HEK293 (cell line): Measurements from ENCODE around the gene ZC3H18.

Experiments
- BCL11B ChIP-seq: fragments of 450-650 bp; formaldehyde crosslinking; IDR thresholded peaks from 2 replicates; pipeline ENCODE4 v1.5.1; 2016; ENCODE audit warnings: low read depth, missing biosample characterization, missing genetic modification characterization
- EGR2 ChIP-seq: fragments of 450-650 bp; formaldehyde crosslinking; IDR thresholded peaks from 2 replicates; pipeline ENCODE4 v1.5.1; 2016; ENCODE audit warnings: low read depth, missing biosample characterization, missing genetic modification characterization
- ELK4 ChIP-seq: IDR thresholded peaks from 2 replicates; pipeline ENCODE4 v1.6.1; 2011; ENCODE audit warnings: mild to moderate bottlenecking, low read depth, low read length, borderline replicate concordance
- KLF1 ChIP-seq: fragments of 450-650 bp; formaldehyde crosslinking; IDR thresholded peaks from 2 replicates; pipeline ENCODE4 v1.5.1; 2016; ENCODE audit warnings: missing biosample characterization, missing genetic modification characterization
- KLF9 ChIP-seq: fragments of 450-650 bp; formaldehyde crosslinking; IDR thresholded peaks from 2 replicates; pipeline ENCODE4 v1.5.1; 2016; ENCODE audit warnings: missing biosample characterization, missing genetic modification characterization, low read depth
- PBX3 ChIP-seq: sonication (generic); formaldehyde crosslinking; IDR thresholded peaks from 2 replicates; pipeline ENCODE4 v1.8.1; 2022; ENCODE audit warnings: mild to moderate bottlenecking, moderate library complexity, missing genetic modification reagents
- SP3 ChIP-seq: fragments of 450-650 bp; formaldehyde crosslinking; IDR thresholded peaks from 2 replicates; pipeline ENCODE4 v1.5.1; 2016; ENCODE audit warnings: missing biosample characterization, missing genetic modification characterization
- SP7 ChIP-seq: fragments of 450-650 bp; formaldehyde crosslinking; IDR thresholded peaks from 2 replicates; pipeline ENCODE4 v1.5.1; 2016; ENCODE audit warnings: missing biosample characterization, missing genetic modification characterization
- ZBTB11 ChIP-seq: fragments of 450-650 bp; formaldehyde crosslinking; conservative IDR thresholded peaks from 2 replicates; pipeline ENCODE4 v1.5.1; 2016; ENCODE audit warnings: low read depth, missing biosample characterization, missing genetic modification characterization
- ZBTB17 ChIP-seq: fragments of 450-650 bp; formaldehyde crosslinking; IDR thresholded peaks from 2 replicates; pipeline ENCODE4 v1.5.1; 2016; ENCODE audit warnings: missing biosample characterization, missing genetic modification characterization
- ZBTB20 ChIP-seq: fragments of 450-650 bp; formaldehyde crosslinking; IDR thresholded peaks from 2 replicates; pipeline ENCODE4 v1.5.1; 2016; ENCODE audit warnings: missing biosample characterization, missing genetic modification characterization
- ZBTB26 ChIP-seq: fragments of 450-650 bp; formaldehyde crosslinking; optimal IDR thresholded peaks from 2 replicates; pipeline ENCODE3; 2016; ENCODE audit warnings: missing biosample characterization, mild to moderate bottlenecking, missing genetic modification characterization
- ZBTB8A ChIP-seq: fragments of 450-650 bp; formaldehyde crosslinking; IDR thresholded peaks from 2 replicates; pipeline ENCODE4 v1.5.1; 2016; ENCODE audit warnings: missing biosample characterization, missing genetic modification characterization
- ZNF202 ChIP-seq: fragments of 450-650 bp; formaldehyde crosslinking; IDR thresholded peaks from 2 replicates; pipeline ENCODE4 v1.5.1; 2016; ENCODE audit warnings: missing biosample characterization, missing genetic modification characterization, borderline replicate concordance
- ZNF248 ChIP-seq: fragments of 450-650 bp; formaldehyde crosslinking; IDR thresholded peaks from 2 replicates; pipeline ENCODE4 v1.5.1; 2017; ENCODE audit warnings: missing biosample characterization, missing genetic modification characterization
- ZNF26 ChIP-seq: fragments of 450-650 bp; formaldehyde crosslinking; IDR thresholded peaks from 2 replicates; pipeline ENCODE4 v1.5.1; 2016; ENCODE audit warnings: missing biosample characterization, missing genetic modification characterization
- ZNF600 ChIP-seq: fragments of 450-650 bp; formaldehyde crosslinking; IDR thresholded peaks from 2 replicates; pipeline ENCODE4 v1.5.1; 2016; ENCODE audit warnings: missing biosample characterization, missing genetic modification characterization
- ZNF660 ChIP-seq: fragments of 450-650 bp; IDR thresholded peaks from 2 replicates; pipeline ENCODE4 v1.5.1; 2018; ENCODE audit warnings: missing biosample characterization, mild to moderate bottlenecking, missing genetic modification characterization
- ZXDB ChIP-seq: fragments of 450-650 bp; formaldehyde crosslinking; IDR thresholded peaks from 2 replicates; pipeline ENCODE4 v1.5.1; 2016; ENCODE audit warnings: missing biosample characterization, missing genetic modification characterization
- TF ChIP-seq, protein P1 (sequence below): fragments of 450-650 bp; formaldehyde crosslinking; IDR thresholded peaks from 2 replicates; pipeline ENCODE4 v1.5.1; 2016; ENCODE audit warnings: missing biosample characterization, missing genetic modification characterization
- TF ChIP-seq, protein P2 (sequence below): fragments of 450-650 bp; formaldehyde crosslinking; IDR thresholded peaks from 2 replicates; pipeline ENCODE4 v1.5.1; 2016; ENCODE audit warnings: missing biosample characterization, missing genetic modification characterization
- TF ChIP-seq, protein P3 (sequence below): fragments of 450-650 bp; IDR thresholded peaks from 2 replicates; pipeline ENCODE4 v1.5.1; 2018; ENCODE audit warnings: missing biosample characterization, missing genetic modification characterization
- TF ChIP-seq, protein P4 (sequence below): fragments of 450-650 bp; formaldehyde crosslinking; IDR thresholded peaks from 2 replicates; pipeline ENCODE4 v1.5.1; 2016; ENCODE audit warnings: missing biosample characterization, missing genetic modification characterization

The ZC3H18 gene

GRCh38 chr16:88569985-88570690, at the start of gene ZC3H18 (continued):
- peak; percentile 88 for TF ChIP-seq ZBTB11 (tag by site-specific recombination)
- TF ChIP-seq ZBTB26 (tag by site-specific recombination), result peak; percentile 76
- TF ChIP-seq KLF1 (tag by site-specific recombination), result peak; percentile 59; the same call in 1 of the 2 replicates
- TF ChIP-seq, protein P1, sequence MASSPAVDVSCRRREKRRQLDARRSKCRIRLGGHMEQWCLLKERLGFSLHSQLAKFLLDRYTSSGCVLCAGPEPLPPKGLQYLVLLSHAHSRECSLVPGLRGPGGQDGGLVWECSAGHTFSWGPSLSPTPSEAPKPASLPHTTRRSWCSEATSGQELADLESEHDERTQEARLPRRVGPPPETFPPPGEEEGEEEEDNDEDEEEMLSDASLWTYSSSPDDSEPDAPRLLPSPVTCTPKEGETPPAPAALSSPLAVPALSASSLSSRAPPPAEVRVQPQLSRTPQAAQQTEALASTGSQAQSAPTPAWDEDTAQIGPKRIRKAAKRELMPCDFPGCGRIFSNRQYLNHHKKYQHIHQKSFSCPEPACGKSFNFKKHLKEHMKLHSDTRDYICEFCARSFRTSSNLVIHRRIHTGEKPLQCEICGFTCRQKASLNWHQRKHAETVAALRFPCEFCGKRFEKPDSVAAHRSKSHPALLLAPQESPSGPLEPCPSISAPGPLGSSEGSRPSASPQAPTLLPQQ, result peak; percentile 83
- peak; percentile 89 for TF ChIP-seq SP3
- TF ChIP-seq ZNF26 (tag by site-specific recombination), result no peak
- TF ChIP-seq ELK4, result peak; percentile 37; the same call in 1 of the 2 replicates
- 0 out of 2 replicates have a peak, but pooled peaks have one; percentile 29 for TF ChIP-seq ZNF600 (tag by site-specific recombination)
- peak; percentile 41; the same call in 1 of the 2 replicates for TF ChIP-seq ZBTB20 (tag by site-specific recombination)
- no peak for TF ChIP-seq ZNF202 (tag by site-specific recombination)
- peak; percentile 58 for TF ChIP-seq SP7
- TF ChIP-seq, protein P2, sequence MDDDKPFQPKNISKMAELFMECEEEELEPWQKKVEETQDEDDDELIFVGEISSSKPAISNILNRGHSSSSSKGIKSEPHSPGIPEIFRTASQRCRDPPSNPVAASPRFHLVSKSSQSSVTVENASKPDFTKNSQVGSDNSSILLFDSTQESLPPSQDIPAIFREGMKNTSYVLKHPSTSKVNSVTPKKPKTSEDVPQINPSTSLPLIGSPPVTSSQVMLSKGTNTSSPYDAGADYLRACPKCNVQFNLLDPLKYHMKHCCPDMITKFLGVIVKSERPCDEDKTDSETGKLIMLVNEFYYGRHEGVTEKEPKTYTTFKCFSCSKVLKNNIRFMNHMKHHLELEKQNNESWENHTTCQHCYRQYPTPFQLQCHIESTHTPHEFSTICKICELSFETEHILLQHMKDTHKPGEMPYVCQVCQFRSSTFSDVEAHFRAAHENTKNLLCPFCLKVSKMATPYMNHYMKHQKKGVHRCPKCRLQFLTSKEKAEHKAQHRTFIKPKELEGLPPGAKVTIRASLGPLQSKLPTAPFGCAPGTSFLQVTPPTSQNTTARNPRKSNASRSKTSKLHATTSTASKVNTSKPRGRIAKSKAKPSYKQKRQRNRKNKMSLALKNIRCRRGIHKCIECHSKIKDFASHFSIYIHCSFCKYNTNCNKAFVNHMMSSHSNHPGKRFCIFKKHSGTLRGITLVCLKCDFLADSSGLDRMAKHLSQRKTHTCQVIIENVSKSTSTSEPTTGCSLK (tag by site-specific recombination), result no peak
- TF ChIP-seq, protein P3, sequence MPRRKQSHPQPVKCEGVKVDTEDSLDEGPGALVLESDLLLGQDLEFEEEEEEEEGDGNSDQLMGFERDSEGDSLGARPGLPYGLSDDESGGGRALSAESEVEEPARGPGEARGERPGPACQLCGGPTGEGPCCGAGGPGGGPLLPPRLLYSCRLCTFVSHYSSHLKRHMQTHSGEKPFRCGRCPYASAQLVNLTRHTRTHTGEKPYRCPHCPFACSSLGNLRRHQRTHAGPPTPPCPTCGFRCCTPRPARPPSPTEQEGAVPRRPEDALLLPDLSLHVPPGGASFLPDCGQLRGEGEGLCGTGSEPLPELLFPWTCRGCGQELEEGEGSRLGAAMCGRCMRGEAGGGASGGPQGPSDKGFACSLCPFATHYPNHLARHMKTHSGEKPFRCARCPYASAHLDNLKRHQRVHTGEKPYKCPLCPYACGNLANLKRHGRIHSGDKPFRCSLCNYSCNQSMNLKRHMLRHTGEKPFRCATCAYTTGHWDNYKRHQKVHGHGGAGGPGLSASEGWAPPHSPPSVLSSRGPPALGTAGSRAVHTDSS (tag by site-specific recombination), result 0 out of 2 replicates have a peak, but pooled peaks have one; percentile 25
- peak; percentile 42; the same call in 1 of the 2 replicates for TF ChIP-seq ZNF660
- TF ChIP-seq, protein P4, sequence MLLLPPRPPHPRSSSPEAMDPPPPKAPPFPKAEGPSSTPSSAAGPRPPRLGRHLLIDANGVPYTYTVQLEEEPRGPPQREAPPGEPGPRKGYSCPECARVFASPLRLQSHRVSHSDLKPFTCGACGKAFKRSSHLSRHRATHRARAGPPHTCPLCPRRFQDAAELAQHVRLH (tag by site-specific recombination), result peak; percentile 95
- peak; percentile 27; the same call in 1 of the 2 replicates for TF ChIP-seq ZBTB17 (tag by site-specific recombination)
- TF ChIP-seq EGR2 (tag by site-specific recombination), result peak; percentile 75
- TF ChIP-seq PBX3, result 0 out of 2 replicates have a peak, but pooled peaks have one; percentile 47
- peak; percentile 51 for TF ChIP-seq ZBTB8A (tag by site-specific recombination)
- TF ChIP-seq ZNF248, result no peak
- TF ChIP-seq BCL11B, result peak; percentile 23; the same call in 1 of the 2 replicates
- peak; percentile 91 for TF ChIP-seq KLF9
- peak; percentile 87 for TF ChIP-seq ZXDB (tag by site-specific recombination)
